Common myeloid progenitor, CD34-positive (primary cell): ENCODE data around the gene SUN1.

ENCODE experiments used
- CTCF ChIA-PET: fragments of 350-600 bp; sonication (Branson Sonifier 250); formaldehyde crosslinking; loops from one replicate; lab custom pipeline; 2021; ENCODE audit warnings: antibody characterized with exemption; lab: Charles Lee
- POLR2A ChIA-PET: fragments of 350-600 bp; sonication (Branson Sonifier 250); formaldehyde crosslinking; loops from one replicate; lab custom pipeline; 2021; ENCODE audit warnings: antibody characterized with exemption; lab: Charles Lee
- DNase-seq, 3 donors: peaks; one replicate each; pipeline versions ENCODE4 v3.0.0 to v3.0.0-alpha.2; 2013
- H3K27ac ChIP-seq, 2 experiments: 1 replicate in 1 of 2; 2 replicates in 1 of 2; pipeline ENCODE4 v1.7.0; 2013; ENCODE audit warnings: inconsistent platforms in 2 of 2, low read length in 2 of 2, mild to moderate bottlenecking in 2 of 2, low read depth in 1 of 2, moderate library complexity in 1 of 2; ENCODE audit not compliant: severe bottlenecking in 2 of 2, insufficient read depth in 1 of 2, poor library complexity in 1 of 2
- H3K27me3 ChIP-seq, 5 experiments: replicated peaks in 2 of 5; 1 replicate in 3 of 5; 2 replicates in 2 of 5; pipeline versions ENCODE4 v1.6.1 to v1.7.0; 2013; ENCODE audit warnings: low read length in 4 of 5, mild to moderate bottlenecking in 2 of 5, moderate library complexity in 2 of 5, inconsistent platforms in 1 of 5; ENCODE audit not compliant: insufficient read depth in 5 of 5, control insufficient read depth in 4 of 5
- H3K36me3 ChIP-seq, 4 experiments: 1 replicate in 2 of 4; 2 replicates in 2 of 4; pipeline versions ENCODE4 v1.6.1 to v1.7.0; 2013; ENCODE audit warnings: low read length in 3 of 4, control low read depth in 1 of 4, mild to moderate bottlenecking in 1 of 4; ENCODE audit not compliant: control insufficient read depth in 4 of 4, insufficient read depth in 4 of 4
- H3K4me1 ChIP-seq, 4 experiments: 1 replicate in 3 of 4; 2 replicates in 1 of 4; pipeline versions ENCODE4 v1.6.1 to v1.7.1; 2013; ENCODE audit warnings: low read length in 3 of 4, mild to moderate bottlenecking in 3 of 4, control low read depth in 1 of 4, inconsistent platforms in 1 of 4, moderate library complexity in 1 of 4; ENCODE audit not compliant: control insufficient read depth in 4 of 4, insufficient read depth in 4 of 4; ENCODE audit errors: control extremely low read depth in 1 of 4
- H3K4me3 ChIP-seq, 7 experiments: 1 replicate in 4 of 7; 2 replicates in 3 of 7; pipeline versions ENCODE4 v1.5.1 to v1.7.0; 2013; ENCODE audit warnings: mild to moderate bottlenecking in 7 of 7, low read length in 6 of 7, moderate library complexity in 6 of 7, inconsistent platforms in 2 of 7, low read depth in 2 of 7, control low read depth in 1 of 7; ENCODE audit not compliant: insufficient read depth in 4 of 7, control insufficient read depth in 1 of 7; ENCODE audit errors: extremely low read depth in 1 of 7
- H3K9me3 ChIP-seq, 5 experiments: 1 replicate in 4 of 5; 2 replicates in 1 of 5; pipeline versions ENCODE4 v1.6.1 to v1.7.1; 2013; ENCODE audit warnings: low read length in 4 of 5, mild to moderate bottlenecking in 2 of 5, inconsistent platforms in 1 of 5, low read depth in 1 of 5, moderate library complexity in 1 of 5; ENCODE audit not compliant: control insufficient read depth in 4 of 5, insufficient read depth in 2 of 5; ENCODE audit errors: control extremely low read depth in 1 of 5
- WGBS: methylation state at CpG from one replicate; pipeline ENCODE4 v1.1.5; 2013; ENCODE audit not compliant: insufficient coverage; 5-methylcytosine and 5-hydroxymethylcytosine counted together

SUN1 gene

DNA sequence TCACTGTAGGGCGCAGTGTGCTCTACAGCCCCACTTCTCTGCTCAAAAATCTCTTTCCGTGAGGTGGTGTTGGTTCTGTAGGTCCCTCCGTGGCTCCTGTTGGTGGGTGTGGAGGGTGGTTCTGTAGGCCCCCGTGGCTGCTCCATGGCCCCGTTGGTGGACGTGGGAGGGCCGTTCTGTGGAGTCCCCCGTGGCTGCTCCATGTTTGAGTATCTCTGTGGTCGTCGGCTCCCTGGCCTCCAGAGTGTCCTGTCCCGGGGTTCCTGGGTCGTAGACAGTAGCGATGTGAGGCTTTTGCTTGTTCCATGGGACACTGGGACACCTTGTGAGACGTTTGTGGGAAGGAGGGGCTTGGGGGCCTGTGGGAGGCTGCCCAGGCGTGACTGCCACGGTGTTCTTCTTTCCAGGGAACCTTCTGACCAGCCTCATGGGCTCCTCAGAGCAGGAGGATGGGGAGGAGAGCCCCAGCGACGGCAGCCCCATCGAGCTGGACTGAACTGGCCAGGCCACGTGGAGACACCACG lies 62.7 kb downstream of the SUN1 start:
- CTCF ChIA-PET = no interaction called here

DNA sequence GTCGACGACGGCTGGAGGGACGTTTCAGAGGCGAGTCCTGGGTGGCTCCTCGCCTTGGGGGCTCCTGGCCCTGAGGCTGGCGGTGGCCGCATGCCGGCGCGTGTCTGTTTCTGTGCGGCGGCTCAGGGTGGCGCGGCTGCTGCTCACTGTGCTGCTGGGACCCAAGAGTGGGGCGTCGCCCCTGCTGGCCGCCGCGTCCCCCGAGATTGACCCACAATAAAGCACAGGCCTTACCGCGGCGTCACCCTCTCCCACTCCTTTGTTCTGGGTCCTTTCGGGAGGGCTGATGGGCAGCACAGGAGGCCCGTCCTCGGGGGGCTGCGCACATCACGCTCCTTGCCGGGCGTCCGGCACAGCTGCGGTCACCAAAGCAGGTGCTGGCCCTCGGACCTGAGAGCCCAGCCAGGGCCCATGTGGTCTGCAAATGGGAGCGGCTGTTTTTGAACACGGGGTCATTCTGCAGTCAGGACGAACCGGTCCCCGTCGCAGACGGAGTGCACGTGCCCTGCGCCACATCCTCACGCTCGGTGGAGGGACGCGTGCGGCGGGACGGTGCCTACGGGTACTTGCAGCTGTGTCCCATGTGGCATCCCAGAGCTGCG lies 63.3 kb downstream of the SUN1 start:
- no peaks in the 10 kb centered on the region for H3K9me3 ChIP-seq
- ChIA-PET CTCF (no interaction called here), POLR2A (no interaction called here)
- H3K4me1 ChIP-seq = no peaks in the 10 kb centered on the region
- peaks cover 3 to 91% (median 64%) of the 10 kb centered on the region in 4 experiments for H3K36me3 ChIP-seq
- H3K27me3 ChIP-seq = no peaks in the 10 kb centered on the region
- no peak for DNase-seq
- no peak overlapping the region for H3K27ac ChIP-seq
- WGBS = 97% methylated on average over 46 of the region's 52 CpGs
- H3K4me3 ChIP-seq = no peak overlapping the region

More for the DNA sequence above, 62.7 kb downstream of the SUN1 start:
- no peak overlapping the region for H3K4me3 ChIP-seq
- no peak overlapping the region for H3K27ac ChIP-seq
- H3K36me3 ChIP-seq = peaks cover 3 to 93% (median 68%) of the 10 kb centered on the region in 4 experiments
- no peaks in the 10 kb centered on the region for H3K4me1 ChIP-seq
- no peaks in the 10 kb centered on the region for H3K27me3 ChIP-seq
- over 99% methylated on average over 14 of the region's 21 CpGs for WGBS
- H3K9me3 ChIP-seq = no peaks in the 10 kb centered on the region
- DNase-seq = no peak
- POLR2A ChIA-PET = no interaction called here

DNA sequence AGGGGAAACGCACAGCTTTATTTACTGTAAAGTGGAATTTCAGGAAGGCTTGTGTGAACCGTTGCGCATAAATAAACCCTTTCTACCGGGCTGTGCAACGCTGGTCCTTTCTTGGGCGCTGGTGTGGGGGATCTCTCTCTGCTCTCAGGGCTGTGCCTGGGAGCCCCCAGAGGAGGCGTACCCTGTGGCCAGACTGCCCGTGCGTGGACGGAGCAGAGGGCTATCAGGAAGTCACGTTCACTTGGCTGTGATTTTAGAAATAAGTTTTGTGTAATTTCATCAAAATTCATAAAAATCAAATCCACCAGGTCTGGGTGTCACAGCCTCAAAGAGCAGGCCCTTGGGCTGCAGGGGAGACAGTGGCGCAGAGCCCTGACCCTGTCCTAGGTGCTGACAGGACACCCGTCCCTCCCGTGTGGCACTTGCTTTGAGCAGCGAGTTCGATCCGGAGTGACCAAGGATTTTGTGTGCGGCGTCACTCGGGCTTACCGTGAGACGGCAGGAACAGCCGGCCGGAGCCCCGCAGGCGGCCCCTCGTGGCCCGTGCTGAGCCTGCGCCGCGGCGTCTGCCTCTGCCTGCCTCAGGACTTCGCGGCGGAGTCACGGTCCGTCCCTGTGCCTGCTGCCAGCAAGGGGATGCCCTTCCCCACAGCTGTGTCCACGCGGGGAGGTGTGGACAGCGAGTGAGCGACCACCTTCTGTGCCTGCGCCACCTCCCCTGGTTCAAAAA lies 64.2 kb downstream of the SUN1 start:
- Histone ChIP-seq H3K9me3 (no peaks in the 10 kb centered on the region), H3K4me3 (no peak overlapping the region), H3K27me3 (no peaks in the 10 kb centered on the region), H3K4me1 (peaks cover 0 to 3% (median 0%) of the 10 kb centered on the region in 4 experiments), H3K27ac (no peak overlapping the region), H3K36me3 (peaks cover 3 to 82% (median 57%) of the 10 kb centered on the region in 4 experiments)
- ChIA-PET POLR2A (no interaction called here), CTCF (interaction anchor here (1.2 kb wide), 1 partner anchor 76 kb away, joined by 3 read pairs; no protein-coding TSS in a partner anchor)
- no peak for DNase-seq
- 94% methylated on average over 35 of the region's 42 CpGs for WGBS

DNA sequence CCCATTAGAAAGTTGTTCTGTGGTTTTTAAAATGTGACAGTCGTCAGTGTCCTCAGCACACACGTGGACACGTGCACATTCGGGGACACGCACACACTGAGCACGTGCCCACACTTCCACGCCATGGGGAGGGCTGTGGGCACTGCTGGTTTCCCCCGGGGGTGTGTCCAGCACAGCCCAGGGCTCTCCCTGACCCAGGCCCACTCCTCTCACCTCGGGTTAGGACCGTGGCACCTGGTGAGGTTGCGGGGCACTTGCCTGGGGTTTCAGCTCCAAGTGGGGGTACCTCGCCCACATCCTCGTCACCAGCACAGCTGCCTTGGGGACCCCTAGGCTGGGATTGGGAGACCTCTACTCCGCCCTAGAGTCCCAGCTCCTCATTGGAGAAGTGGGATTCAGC lies 64.8 kb downstream of the SUN1 start:
- Histone ChIP-seq H3K4me1 (peaks cover 0 to 3% (median 1%) of the 10 kb centered on the region in 4 experiments), H3K36me3 (peaks cover 3 to 76% (median 52%) of the 10 kb centered on the region in 4 experiments), H3K9me3 (no peaks in the 10 kb centered on the region), H3K4me3 (no peak overlapping the region), H3K27ac (no peak overlapping the region), H3K27me3 (no peaks in the 10 kb centered on the region)
- CTCF ChIA-PET = interaction anchor here (0.6 to 1.2 kb wide), 3 partner anchors 24 to 85 kb away, joined by 3 read pairs; no protein-coding TSS in a partner anchor
- 92% methylated on average over 12 of the region's 14 CpGs for WGBS
- no peak for DNase-seq
- POLR2A ChIA-PET = no interaction called here

DNA sequence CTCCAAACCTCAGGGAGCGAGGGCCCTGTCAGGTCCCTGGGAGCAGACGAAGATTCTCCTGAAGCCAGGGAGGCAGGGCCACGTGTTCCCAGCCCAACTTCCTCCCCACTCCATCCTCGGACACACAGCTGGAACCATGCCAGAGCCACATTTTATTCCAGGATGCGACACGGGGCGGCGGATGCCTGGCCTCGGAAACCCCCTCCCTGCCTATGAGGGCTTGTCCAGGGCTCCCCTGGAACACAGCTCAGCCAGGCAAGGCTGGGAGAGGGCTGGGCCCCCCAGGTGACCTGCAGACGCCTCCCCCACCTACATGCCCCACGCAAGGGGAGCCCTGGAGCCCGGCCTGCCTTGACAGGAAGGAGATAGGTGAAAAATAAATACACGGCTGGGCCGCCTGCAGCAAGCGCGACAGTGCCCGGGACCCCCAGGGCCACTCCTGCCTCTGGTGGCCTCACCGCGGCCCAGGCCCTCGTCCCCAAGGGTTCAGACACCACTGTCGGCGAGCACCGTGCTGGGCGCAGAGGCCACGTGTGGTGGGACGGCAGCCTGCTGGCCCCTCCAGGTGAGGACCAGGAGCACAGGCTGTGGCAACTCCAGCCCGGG lies 65.6 kb downstream of the SUN1 start:
- DNase-seq = no peak
- H3K4me3 ChIP-seq = no peak overlapping the region
- H3K27me3 ChIP-seq = no peaks in the 10 kb centered on the region
- peaks cover 0 to 3% (median 1%) of the 10 kb centered on the region in 4 experiments for H3K4me1 ChIP-seq
- WGBS = 85% methylated on average over 21 of the region's 27 CpGs
- H3K36me3 ChIP-seq = peaks cover 3 to 68% (median 45%) of the 10 kb centered on the region in 4 experiments
- H3K27ac ChIP-seq = no peak overlapping the region
- ChIA-PET CTCF (interaction anchor here (0.6 to 1.2 kb wide), 3 partner anchors 25 to 85 kb away, joined by 3 read pairs; no protein-coding TSS in a partner anchor), POLR2A (no interaction called here)
- no peaks in the 10 kb centered on the region for H3K9me3 ChIP-seq

DNA sequence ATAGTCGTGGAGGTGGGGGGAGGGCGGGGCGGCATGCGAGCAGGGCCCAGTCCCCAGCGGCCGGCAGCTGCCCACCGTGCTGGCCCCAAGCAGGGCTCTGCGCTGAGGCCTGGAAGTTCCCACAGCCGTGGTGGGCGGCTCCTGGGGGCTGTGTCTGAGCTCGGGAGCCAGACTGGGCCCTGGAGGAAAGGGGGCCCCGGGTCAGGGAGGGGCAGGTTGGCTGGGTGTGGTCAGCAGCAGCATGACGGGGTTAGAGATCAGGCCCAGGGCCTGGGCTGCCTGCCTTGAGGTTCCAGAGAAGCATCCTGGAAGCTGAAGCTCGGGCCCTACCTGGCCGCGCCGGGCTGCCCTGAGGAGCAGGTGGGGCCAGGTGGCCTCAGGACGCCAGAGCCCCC lies 66.2 kb downstream of the SUN1 start:
- WGBS = 94% methylated on average over 18 of the region's 18 CpGs
- no peak overlapping the region for H3K4me3 ChIP-seq
- no peaks in the 10 kb centered on the region for H3K9me3 ChIP-seq
- no peak overlapping the region for H3K27ac ChIP-seq
- H3K36me3 ChIP-seq = peaks cover 3 to 65% (median 40%) of the 10 kb centered on the region in 4 experiments
- H3K4me1 ChIP-seq = peaks cover 0 to 3% (median 1%) of the 10 kb centered on the region in 4 experiments
- no peaks in the 10 kb centered on the region for H3K27me3 ChIP-seq
- CTCF ChIA-PET = no interaction called here
- POLR2A ChIA-PET = no interaction called here
- no peak for DNase-seq
